Neural progenitor cell (in vitro differentiated cells): ENCODE data around the gene SLC17A9. TPM values are rescaled to one million over a fixed set of nuclear protein-coding genes. Genes with fewer than 3 reads are reported as not detected.

ENCODE experiments used
- DNase-seq: peaks from one replicate; pipeline ENCODE4 v3.0.0-alpha.2; 2016; ENCODE audit warnings: low spot score
- H2AFZ ChIP-seq: fragments of 200-600 bp; sonication (generic); replicated peaks from 2 replicates; pipeline ENCODE4 v1.6.1; 2016; ENCODE audit warnings: antibody characterized with exemption
- H3F3A ChIP-seq: fragments of 200-600 bp; sonication (generic); 2 replicates; pipeline ENCODE4 v1.6.1; 2016; ENCODE audit warnings: antibody characterized with exemption, low read depth
- H3K27ac ChIP-seq: fragments of 200-600 bp; sonication (generic); 2 replicates; pipeline ENCODE4 v1.5.1; 2016; ENCODE audit warnings: mild to moderate bottlenecking
- H3K27me3 ChIP-seq: fragments of 200-600 bp; sonication (generic); 2 replicates; pipeline ENCODE4 v1.6.1; 2016; ENCODE audit warnings: mild to moderate bottlenecking, moderate library complexity
- H3K36me3 ChIP-seq: fragments of 200-600 bp; sonication (generic); 2 replicates; pipeline ENCODE4 v1.5.1; 2016
- H3K4me1 ChIP-seq: fragments of 200-600 bp; sonication (generic); 2 replicates; pipeline ENCODE4 v1.6.1; 2016; ENCODE audit warnings: mixed run types
- H3K4me2 ChIP-seq: fragments of 200-600 bp; sonication (generic); 2 replicates; pipeline ENCODE4 v1.6.1; 2016
- H3K4me3 ChIP-seq: fragments of 200-600 bp; sonication (generic); 2 replicates; pipeline ENCODE4 v1.5.1; 2016
- H3K79me2 ChIP-seq: fragments of 200-600 bp; sonication (generic); 2 replicates; pipeline ENCODE4 v1.6.1; 2016; ENCODE audit warnings: low read depth
- H3K9ac ChIP-seq: fragments of 200-600 bp; sonication (generic); 2 replicates; pipeline ENCODE4 v1.6.1; 2016
- H3K9me3 ChIP-seq: fragments of 200-600 bp; sonication (generic); 2 replicates; pipeline ENCODE4 v1.5.1; 2016; ENCODE audit warnings: low read depth
- H4K20me1 ChIP-seq: fragments of 200-600 bp; sonication (generic); 2 replicates; pipeline ENCODE4 v1.6.1; 2016; ENCODE audit warnings: low read depth
- H3K27ac Mint-ChIP-seq: 3 replicates; pipeline ENCODE4 v1.8.0; 2021; ENCODE audit warnings: mixed read lengths
- H3K27me3 Mint-ChIP-seq: 2 replicates; pipeline ENCODE4 v1.8.0; 2022; ENCODE audit warnings: low read depth, mild to moderate bottlenecking, inconsistent platforms, moderate library complexity, mixed read lengths; ENCODE audit not compliant: insufficient read depth
- H3K36me3 Mint-ChIP-seq: 3 replicates; pipeline ENCODE4 v1.8.0; 2021; ENCODE audit warnings: mixed read lengths
- H3K4me1 Mint-ChIP-seq: 3 replicates; pipeline ENCODE4 v1.8.0; 2021; ENCODE audit warnings: mixed read lengths
- H3K4me3 Mint-ChIP-seq: 3 replicates; pipeline ENCODE4 v1.8.0; 2021; ENCODE audit warnings: mild to moderate bottlenecking, moderate library complexity, mixed read lengths
- H3K9me3 Mint-ChIP-seq: 3 replicates; pipeline ENCODE4 v1.8.0; 2020; ENCODE audit warnings: mixed read lengths
- EZH2 ChIP-seq: fragments of 200-600 bp; sonication (generic); IDR thresholded peaks from 2 replicates; pipeline ENCODE4 v1.6.1; 2017; ENCODE audit warnings: antibody characterized with exemption, mild to moderate bottlenecking, moderate library complexity
- EZH2phosphoT487 ChIP-seq: fragments of 200-600 bp; sonication (generic); IDR thresholded peaks from 2 replicates; pipeline ENCODE4 v1.6.1; 2017; ENCODE audit warnings: antibody characterized with exemption
- total RNA-seq: library from RNA; depleted of rRNA; stranded (reverse); fragments of >200 nt; gene quantifications from 2 replicates; pipeline ENCODE4 v1.2.3, GENCODE V29; 2015; ENCODE audit warnings: low replicate concordance
- TF ChIP-seq, protein P1 (sequence below): fragments of 200-600 bp; sonication (generic); IDR thresholded peaks from 2 replicates; pipeline ENCODE4 v1.5.1; 2017; ENCODE audit warnings: antibody characterized with exemption, mild to moderate bottlenecking

Gene SLC17A9
- total RNA-seq, 1 donor from 2014 or later: 0.17 TPM

DNA sequence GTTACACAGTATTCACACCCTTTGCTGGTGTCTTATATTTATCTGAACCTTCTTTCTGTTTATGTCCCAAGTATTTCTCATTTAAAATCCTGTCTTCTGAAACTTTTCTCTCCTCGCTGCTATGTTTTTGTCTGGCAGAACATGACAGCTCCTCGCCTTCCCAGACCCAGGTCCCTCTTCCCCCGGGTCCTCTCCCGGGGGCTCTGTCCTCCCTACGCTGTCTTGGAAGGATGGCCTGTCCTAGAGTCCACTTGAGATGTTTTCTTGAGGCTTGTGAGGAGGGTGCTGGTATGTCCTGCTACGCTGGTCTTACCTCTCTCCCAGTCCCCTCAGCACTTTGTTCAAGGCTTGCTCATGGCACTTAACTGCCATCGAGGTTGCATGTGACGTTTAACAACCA is 8.3 kb upstream of the SLC17A9 start:
- Mint-ChIP-seq H3K27ac (no peak overlapping the region), H3K27me3 (no peaks in the 10 kb centered on the region), H3K36me3 (peaks cover 40% of the 10 kb centered on the region), H3K4me3 (no peak overlapping the region), H3K4me1 (peaks cover 8% of the 10 kb centered on the region), H3K9me3 (no peaks in the 10 kb centered on the region)
- Histone ChIP-seq H3K4me1 (peaks cover 7% of the 10 kb centered on the region), H3K27me3 (no peaks in the 10 kb centered on the region), H3K79me2 (peaks cover 55% of the 10 kb centered on the region), H3K9ac (no peak overlapping the region), H3K36me3 (no peaks in the 10 kb centered on the region), H3K4me3 (no peak overlapping the region), H3K9me3 (no peaks in the 10 kb centered on the region), H4K20me1 (peaks cover 71% of the 10 kb centered on the region), H3K4me2 (no peak overlapping the region), H3K27ac (no peak overlapping the region), H2AFZ (no peak overlapping the region), H3F3A (no peaks in the 10 kb centered on the region)
- DNase-seq: no peak
- TF ChIP-seq, protein P1, sequence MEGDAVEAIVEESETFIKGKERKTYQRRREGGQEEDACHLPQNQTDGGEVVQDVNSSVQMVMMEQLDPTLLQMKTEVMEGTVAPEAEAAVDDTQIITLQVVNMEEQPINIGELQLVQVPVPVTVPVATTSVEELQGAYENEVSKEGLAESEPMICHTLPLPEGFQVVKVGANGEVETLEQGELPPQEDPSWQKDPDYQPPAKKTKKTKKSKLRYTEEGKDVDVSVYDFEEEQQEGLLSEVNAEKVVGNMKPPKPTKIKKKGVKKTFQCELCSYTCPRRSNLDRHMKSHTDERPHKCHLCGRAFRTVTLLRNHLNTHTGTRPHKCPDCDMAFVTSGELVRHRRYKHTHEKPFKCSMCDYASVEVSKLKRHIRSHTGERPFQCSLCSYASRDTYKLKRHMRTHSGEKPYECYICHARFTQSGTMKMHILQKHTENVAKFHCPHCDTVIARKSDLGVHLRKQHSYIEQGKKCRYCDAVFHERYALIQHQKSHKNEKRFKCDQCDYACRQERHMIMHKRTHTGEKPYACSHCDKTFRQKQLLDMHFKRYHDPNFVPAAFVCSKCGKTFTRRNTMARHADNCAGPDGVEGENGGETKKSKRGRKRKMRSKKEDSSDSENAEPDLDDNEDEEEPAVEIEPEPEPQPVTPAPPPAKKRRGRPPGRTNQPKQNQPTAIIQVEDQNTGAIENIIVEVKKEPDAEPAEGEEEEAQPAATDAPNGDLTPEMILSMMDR: no peak
- TF ChIP-seq EZH2: no peak
- TF ChIP-seq EZH2phosphoT487: no peak

DNA sequence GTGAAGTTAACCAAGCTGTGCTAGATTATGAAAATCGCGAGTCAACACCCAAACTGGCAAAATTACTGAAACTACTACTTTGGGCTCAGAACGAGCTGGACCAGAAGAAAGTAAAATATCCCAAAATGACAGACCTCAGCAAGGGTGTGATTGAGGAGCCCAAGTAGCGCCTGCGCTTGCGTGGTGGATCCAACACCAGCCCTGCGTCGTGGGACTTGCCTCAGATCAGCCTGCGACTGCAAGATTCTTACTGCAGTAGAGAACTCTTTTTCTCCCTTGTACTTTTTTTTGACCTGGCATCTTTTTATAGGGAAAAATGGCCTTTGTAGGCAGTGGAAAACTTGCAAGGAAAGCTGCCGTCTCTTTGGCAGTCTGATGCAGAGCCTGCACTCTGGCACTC is 7.8 kb upstream of the SLC17A9 start:
- Histone ChIP-seq H3K9ac (no peak overlapping the region), H2AFZ (no peak overlapping the region), H4K20me1 (peaks cover 71% of the 10 kb centered on the region), H3K79me2 (peaks cover 50% of the 10 kb centered on the region), H3K27me3 (no peaks in the 10 kb centered on the region), H3K4me3 (no peak overlapping the region), H3K4me2 (no peak overlapping the region), H3K9me3 (no peaks in the 10 kb centered on the region), H3K27ac (no peak overlapping the region), H3K4me1 (peaks cover 1% of the 10 kb centered on the region), H3F3A (peaks cover 2% of the 10 kb centered on the region), H3K36me3 (no peaks in the 10 kb centered on the region)
- H3K27ac Mint-ChIP-seq: no peak overlapping the region
- no peaks in the 10 kb centered on the region for H3K27me3 Mint-ChIP-seq
- DNase-seq: no peak
- H3K4me3 Mint-ChIP-seq: no peak overlapping the region
- peaks cover 2% of the 10 kb centered on the region for H3K4me1 Mint-ChIP-seq
- TF ChIP-seq EZH2phosphoT487 (no peak), EZH2 (no peak)
- TF ChIP-seq, protein P1: no peak
- no peaks in the 10 kb centered on the region for H3K9me3 Mint-ChIP-seq
- peaks cover 39% of the 10 kb centered on the region for H3K36me3 Mint-ChIP-seq

DNA sequence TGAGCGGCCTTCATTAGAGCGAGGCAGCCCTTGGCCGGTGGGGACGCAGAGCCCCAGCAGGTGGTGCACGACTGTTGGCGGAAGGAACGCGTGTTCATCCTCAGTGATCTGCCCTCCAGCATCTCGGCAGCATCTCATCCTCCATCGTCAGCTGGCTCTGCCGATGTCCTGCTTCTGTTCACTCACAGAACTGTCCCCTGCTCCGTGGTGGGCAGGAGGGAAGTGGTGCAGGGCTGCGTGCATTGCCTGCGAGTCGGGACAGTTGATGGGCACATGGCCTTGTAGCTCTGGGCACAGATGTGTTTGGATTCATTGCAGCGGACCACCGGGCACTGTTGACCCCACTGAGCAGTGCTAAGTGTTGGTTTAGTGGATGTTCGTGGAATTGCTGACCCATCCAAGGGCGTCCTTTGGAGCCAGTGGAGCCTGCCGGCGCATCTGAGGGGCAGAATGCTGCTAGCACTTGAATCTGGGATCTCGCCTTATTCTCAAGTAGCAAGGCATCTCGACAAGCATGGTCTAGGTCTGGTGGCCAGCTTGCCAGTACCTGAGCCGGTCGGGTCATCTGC is 6.7 kb upstream of the SLC17A9 start:
- Histone ChIP-seq H3K4me1 (no peaks in the 10 kb centered on the region), H3K27me3 (no peaks in the 10 kb centered on the region), H3K9ac (no peak overlapping the region), H3K9me3 (no peaks in the 10 kb centered on the region), H4K20me1 (peaks cover 61% of the 10 kb centered on the region), H3K4me3 (no peak overlapping the region), H3K36me3 (no peaks in the 10 kb centered on the region), H3K79me2 (peaks cover 39% of the 10 kb centered on the region), H2AFZ (no peak overlapping the region), H3K4me2 (no peak overlapping the region), H3K27ac (no peak overlapping the region), H3F3A (peaks cover 3% of the 10 kb centered on the region)
- TF ChIP-seq, protein P1: no peak
- TF ChIP-seq EZH2 (no peak), EZH2phosphoT487 (no peak)
- Mint-ChIP-seq H3K27ac (no peak overlapping the region), H3K36me3 (peaks cover 48% of the 10 kb centered on the region), H3K4me3 (no peak overlapping the region), H3K9me3 (no peaks in the 10 kb centered on the region), H3K27me3 (peaks cover 2% of the 10 kb centered on the region), H3K4me1 (no peaks in the 10 kb centered on the region)
- DNase-seq: no peak
